GM19372 (cell line): ENCODE data around the gene OPN1MW.
"Not testable (repeated sequence)": the region's sequence is repeated elsewhere in the genome, so short reads cannot be mapped to it uniquely, and the experiment has no call there.

Experiments used
- ATAC-seq: cut with Tn5 transposase; IDR thresholded peaks from one replicate; pipeline ENCODE4 v1.9.1; 2021; ENCODE audit warnings: mild to moderate bottlenecking, low read depth, moderate library complexity; ENCODE audit not compliant: unreplicated experiment

Gene OPN1MW

GRCh38 chrX:154209670-154210418 lies 27.4 kb downstream of the OPN1MW start:
- ATAC-seq: peak; percentile 79

DNA sequence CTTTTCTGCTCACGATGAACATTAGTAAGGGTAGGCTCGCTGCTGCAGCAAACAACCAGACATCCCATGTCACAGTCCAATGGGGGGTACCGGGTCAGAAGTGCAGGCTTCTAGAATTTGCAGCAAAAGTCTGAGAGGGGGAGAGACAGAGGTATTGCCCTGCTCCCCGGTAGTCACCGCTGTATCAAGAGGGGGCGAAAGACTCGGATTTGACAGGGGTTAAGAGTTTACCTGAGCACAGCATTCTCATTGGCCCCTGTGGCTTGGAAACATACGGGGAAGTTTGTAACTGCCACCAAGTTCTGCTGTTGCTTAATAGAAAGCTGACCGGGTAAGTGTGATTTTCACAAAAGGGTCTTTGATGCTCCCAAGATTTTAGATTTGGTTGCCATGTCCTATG lies 28.7 kb downstream of the OPN1MW start:
- not testable (repeated sequence) for ATAC-seq

GRCh38 chrX:154211499-154211898 lies 29.1 kb downstream of the OPN1MW start:
- not testable (repeated sequence) for ATAC-seq

DNA sequence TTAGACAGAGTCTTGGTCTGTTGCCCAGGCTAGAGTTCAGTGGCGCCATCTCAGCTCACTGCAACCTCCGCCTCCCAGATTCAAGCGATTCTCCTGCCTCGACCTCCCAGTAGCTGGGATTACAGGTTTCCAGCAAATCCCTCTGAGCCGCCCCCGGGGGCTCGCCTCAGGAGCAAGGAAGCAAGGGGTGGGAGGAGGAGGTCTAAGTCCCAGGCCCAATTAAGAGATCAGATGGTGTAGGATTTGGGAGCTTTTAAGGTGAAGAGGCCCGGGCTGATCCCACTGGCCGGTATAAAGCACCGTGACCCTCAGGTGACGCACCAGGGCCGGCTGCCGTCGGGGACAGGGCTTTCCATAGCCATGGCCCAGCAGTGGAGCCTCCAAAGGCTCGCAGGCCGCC lies 37.1 kb downstream of the OPN1MW start, which contains the start of gene OPN1MW2:
OPN1MW2 (plus strand) TSS at position 301 of the 400 bp plus-strand sequence; CDS start at position 361, 60 bp downstream.
- ATAC-seq: not testable (repeated sequence)

- not testable (repeated sequence) for ATAC-seq
These were observed 42.9 kb downstream of the OPN1MW start for GRCh38 chrX:154225292-154225691.

GRCh38 chrX:154226706-154227105 lies 44.3 kb downstream of the OPN1MW start:
- not testable (repeated sequence) for ATAC-seq

GRCh38 chrX:154231443-154231842 lies 49.0 kb downstream of the OPN1MW start:
- not testable (repeated sequence) for ATAC-seq

GRCh38 chrX:154233620-154234019 lies 51.2 kb downstream of the OPN1MW start:
- ATAC-seq: not testable (repeated sequence)

GRCh38 chrX:154238939-154239559 lies 56.7 kb downstream of the OPN1MW start:
- ATAC-seq: not testable (repeated sequence)

GRCh38 chrX:154239982-154240503 lies 57.6 kb downstream of the OPN1MW start:
- ATAC-seq: not testable (repeated sequence)
